GM12872 (cell line): ENCODE data around the gene F2.

Experiments
- CTCF ChIP-seq: IDR thresholded peaks from 3 replicates; pipeline ENCODE4 v1.5.1; 2011; ENCODE audit warnings: low read depth, mild to moderate bottlenecking, low read length, moderate library complexity; ENCODE audit not compliant: insufficient read depth

Gene F2

GRCh38 chr11:46731545-46731944, 12.5 kb downstream of the F2 start:
- TF ChIP-seq CTCF = no peak

GRCh38 chr11:46733234-46733633, 14.2 kb downstream of the F2 start:
- TF ChIP-seq CTCF = no peak

- TF ChIP-seq CTCF = no peak
Measured at GRCh38 chr11:46736146-46736545, 17.1 kb downstream of the F2 start.

- TF ChIP-seq CTCF = no peak
Measured at GRCh38 chr11:46736615-46737014, 17.6 kb downstream of the F2 start.

GRCh38 chr11:46737699-46738098, 18.7 kb downstream of the F2 start:
- TF ChIP-seq CTCF = no peak

GRCh38 chr11:46738887-46739286, 19.9 kb downstream of the F2 start:
- no peak for TF ChIP-seq CTCF

- no peak for TF ChIP-seq CTCF
Measured at GRCh38 chr11:46741600-46742484, 22.8 kb downstream of the F2 start.
